GM18951 (cell line): ENCODE results near the gene VSX2.
"Not testable (repeated sequence)": the region's sequence is repeated elsewhere in the genome, so short reads cannot be mapped to it uniquely, and the experiment has no call there.

Experiments
- POLR2A ChIP-seq: IDR thresholded peaks from 4 replicates; pipeline ENCODE4 v1.6.1; 2011; ENCODE audit warnings: mild to moderate bottlenecking; ENCODE audit not compliant: insufficient read length, insufficient read depth; ENCODE audit errors: extremely low read depth
- in situ Hi-C: fragments of 300-500 bp; cut with MboI; formaldehyde crosslinking; loops from one replicate; pipeline ENCODE4 v1.12.0; 2022; ENCODE audit warnings: low sequenced_read_pairs, mixed read lengths, inconsistent platforms; ENCODE audit not compliant: unreplicated experiment

VSX2 gene

DNA sequence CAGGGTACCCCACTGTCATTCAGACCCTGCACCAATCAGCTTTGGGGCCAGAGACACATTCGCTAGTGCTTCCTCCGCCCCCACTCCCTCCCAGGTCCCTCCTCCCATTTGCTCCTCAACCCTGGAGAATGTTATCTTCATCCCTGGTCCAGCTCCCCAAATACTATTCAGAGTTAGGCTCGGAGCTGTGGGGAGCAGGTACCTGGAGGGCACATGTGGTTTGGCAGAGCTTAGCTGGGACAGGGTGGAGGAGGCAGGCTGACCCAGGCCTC is 19.5 kb downstream of the VSX2 start:
- in situ Hi-C loops: no loop called here
- TF ChIP-seq POLR2A: no peak

DNA sequence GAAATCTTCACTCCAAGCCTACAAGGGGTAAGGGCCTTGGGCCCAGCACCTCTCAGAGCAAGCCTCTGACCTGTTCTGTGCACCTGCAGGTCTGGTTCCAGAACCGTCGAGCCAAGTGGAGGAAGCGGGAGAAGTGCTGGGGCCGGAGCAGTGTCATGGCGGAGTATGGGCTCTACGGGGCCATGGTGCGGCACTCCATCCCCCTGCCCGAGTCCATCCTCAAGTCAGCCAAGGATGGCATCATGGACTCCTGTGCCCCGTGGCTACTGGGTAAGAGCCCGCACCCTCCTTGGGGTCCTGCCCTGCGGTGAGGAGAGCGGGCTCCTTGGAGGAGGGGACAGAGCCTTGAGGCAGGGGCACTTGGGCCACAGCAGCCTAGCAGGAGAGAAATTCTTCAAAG is 20.3 kb downstream of the VSX2 start:
- in situ Hi-C loops: no loop called here
- TF ChIP-seq POLR2A: no peak

- in situ Hi-C loops: no loop called here
- no peak for TF ChIP-seq POLR2A
Observed at GRCh38 chr14:74260525-74261233, 21.4 kb downstream of the VSX2 start.

DNA sequence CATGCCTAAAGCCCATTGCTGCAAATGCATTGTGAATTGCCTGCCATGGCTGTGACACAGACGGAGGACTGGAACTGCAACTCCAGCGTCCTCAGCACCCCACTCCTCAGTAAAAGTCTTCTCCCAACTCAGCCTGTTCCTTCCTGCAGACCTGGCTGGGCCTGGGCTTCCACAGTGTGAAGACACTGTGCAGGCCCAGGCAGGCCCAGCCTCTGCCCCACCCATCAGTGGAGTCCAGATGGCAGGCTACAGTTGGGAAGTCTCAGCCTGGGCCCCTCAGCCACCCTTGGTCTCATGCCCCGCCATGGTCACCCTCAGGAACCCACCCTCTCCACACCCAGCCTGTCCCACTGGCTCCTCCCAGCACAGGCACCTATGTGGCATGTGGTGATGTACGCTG is 22.0 kb downstream of the VSX2 start:
- in situ Hi-C loops: no loop called here
- no peak for TF ChIP-seq POLR2A

GRCh38 chr14:74262076-74262475 is 22.8 kb downstream of the VSX2 start:
- no peak for TF ChIP-seq POLR2A
- in situ Hi-C loops: no loop called here

GRCh38 chr14:74263181-74263580 is 23.9 kb downstream of the VSX2 start:
- in situ Hi-C loops: no loop called here
- no peak for TF ChIP-seq POLR2A

GRCh38 chr14:74263921-74264320 is 24.7 kb downstream of the VSX2 start:
- TF ChIP-seq POLR2A: no peak
- in situ Hi-C loops: no loop called here

DNA sequence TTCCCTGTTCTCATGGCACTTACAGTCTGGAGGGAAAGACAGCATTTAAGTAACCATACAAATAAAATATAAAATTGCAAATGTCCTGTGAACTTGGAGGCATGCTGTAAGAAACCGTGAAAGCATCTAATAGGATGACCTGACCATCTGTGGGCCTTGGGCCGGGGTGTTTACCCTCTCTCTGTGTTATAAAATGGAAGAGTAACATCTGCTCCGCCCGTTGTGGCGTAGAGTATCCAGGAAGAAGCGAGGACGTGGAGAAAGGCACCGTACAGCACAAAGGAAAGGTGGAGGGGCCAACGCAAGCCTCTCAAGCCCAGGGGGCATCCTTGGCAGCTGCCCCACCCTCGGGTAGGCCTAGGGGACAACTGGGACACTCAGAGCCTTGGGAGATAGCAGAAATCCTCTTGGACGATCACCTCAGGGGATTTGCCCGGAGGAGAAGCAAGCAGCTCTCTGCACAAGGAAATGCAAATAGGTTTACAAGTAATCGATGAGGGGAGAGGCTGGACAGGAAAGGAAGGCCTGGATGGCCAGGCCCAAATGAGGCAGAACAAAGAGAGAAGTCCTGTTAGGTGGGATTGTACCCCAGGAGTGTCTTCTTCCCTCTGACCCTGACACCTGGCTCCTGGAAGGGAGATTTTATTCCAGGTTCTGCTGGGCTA is 26.2 kb downstream of the VSX2 start:
- in situ Hi-C loops: no loop called here
- TF ChIP-seq POLR2A: no peak

GRCh38 chr14:74267588-74267987 is 28.3 kb downstream of the VSX2 start:
- in situ Hi-C loops: no loop called here
- TF ChIP-seq POLR2A: no peak

DNA sequence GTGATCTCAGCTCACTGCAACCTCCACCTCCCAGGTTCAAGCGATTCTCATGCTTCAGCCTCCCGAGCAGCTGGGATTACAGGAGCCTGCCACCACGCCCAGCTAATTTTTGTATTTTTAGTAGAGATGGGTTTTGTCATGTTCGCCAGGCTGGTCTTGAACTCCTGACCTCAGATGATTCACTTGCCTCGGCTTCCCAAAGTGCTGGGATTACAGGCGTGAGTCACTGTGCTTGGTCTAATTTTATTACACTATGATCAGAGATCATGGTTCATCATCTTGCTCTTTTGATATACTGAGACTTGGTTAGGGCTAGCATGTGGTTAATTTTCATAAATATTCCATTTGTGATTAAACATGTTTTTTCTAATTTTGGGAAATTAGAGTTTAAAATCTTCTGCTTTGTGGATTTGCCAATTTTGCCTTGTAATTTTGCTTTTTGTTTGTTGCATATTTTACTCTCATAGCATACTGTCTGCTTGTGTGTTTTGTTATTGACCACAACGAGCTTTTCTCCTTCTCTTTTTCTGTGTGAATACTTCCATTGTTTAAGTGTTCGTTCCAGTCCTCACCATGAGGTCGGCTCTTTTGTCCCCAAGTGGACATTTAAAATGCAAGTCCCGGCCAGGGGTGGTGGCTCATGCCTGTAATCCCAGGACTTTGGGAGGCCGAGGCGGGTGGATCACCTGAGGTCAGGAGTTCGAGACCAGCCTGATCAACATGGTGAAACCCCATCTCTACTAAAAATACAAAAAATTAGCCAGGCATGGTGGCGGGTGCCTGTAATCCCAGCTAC is 31.3 kb downstream of the VSX2 start:
- in situ Hi-C loops: not testable (repeated sequence)

DNA sequence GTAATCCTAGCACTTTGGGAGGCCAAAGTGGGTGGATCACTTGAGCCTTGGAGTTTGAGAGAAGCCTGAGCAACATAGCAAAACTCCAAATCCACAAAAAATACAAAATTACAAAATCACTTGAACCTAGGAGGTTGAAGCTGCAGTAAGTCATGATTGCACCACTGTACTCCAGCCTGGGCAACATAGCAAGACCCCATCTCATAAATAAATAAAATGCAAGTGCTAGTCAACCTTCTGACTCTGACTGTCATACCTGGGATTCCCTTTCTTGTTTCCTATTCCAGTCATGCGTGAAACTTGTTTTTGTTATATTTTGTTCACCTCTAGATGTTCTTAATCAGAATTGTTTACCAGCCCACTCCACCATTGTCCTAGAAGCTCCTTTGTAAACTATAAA is 32.1 kb downstream of the VSX2 start:
- in situ Hi-C loops: no loop called here
- no peak for TF ChIP-seq POLR2A

DNA sequence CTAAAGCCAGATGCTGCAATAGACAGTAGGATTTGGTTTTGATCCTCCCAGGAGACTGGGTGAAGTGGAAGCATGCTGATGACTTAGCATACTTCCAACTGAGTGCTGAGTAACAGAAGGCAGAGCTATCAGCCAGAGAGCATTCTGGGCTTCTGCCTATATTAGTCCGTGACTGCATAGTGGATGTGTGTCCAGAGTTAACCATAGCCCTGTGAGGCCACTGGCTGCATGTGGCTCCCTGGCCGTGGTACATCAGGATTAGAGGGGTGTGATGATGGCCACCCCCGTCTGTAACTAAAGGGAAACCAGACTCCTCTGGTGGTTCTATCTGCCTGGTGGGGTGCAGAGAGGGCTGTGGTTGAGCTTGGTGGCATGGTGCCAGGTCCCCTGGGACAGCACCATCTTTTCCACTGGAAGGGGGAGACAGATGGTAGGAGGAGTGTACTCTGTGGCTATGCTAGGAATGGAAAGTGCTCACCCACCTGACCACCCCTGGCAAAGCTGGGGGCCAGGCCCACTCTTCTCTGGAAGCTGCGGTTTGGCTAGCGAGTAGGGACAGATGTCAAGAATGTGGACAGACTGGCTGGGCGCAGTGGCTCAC is 36.1 kb downstream of the VSX2 start:
- in situ Hi-C loops: no loop called here

GRCh38 chr14:74278080-74278479 is 38.8 kb downstream of the VSX2 start:
- in situ Hi-C loops: no loop called here
- TF ChIP-seq POLR2A: no peak

More for the DNA sequence above, 36.1 kb downstream of the VSX2 start:
- no peak for TF ChIP-seq POLR2A
